ENCODE results near the gene TCF7L2. TPM values are rescaled to one million over a fixed set of nuclear protein-coding genes. Genes with fewer than 3 reads are reported as not detected.

The TCF7L2 gene
- total and polyA plus RNA-seq, 9 of the 15 experiments (the other 6 are each of a cell fraction or from before 2014, with no cell fraction given): 0.32 to 2.8 (median 0.92) TPM

DNA sequence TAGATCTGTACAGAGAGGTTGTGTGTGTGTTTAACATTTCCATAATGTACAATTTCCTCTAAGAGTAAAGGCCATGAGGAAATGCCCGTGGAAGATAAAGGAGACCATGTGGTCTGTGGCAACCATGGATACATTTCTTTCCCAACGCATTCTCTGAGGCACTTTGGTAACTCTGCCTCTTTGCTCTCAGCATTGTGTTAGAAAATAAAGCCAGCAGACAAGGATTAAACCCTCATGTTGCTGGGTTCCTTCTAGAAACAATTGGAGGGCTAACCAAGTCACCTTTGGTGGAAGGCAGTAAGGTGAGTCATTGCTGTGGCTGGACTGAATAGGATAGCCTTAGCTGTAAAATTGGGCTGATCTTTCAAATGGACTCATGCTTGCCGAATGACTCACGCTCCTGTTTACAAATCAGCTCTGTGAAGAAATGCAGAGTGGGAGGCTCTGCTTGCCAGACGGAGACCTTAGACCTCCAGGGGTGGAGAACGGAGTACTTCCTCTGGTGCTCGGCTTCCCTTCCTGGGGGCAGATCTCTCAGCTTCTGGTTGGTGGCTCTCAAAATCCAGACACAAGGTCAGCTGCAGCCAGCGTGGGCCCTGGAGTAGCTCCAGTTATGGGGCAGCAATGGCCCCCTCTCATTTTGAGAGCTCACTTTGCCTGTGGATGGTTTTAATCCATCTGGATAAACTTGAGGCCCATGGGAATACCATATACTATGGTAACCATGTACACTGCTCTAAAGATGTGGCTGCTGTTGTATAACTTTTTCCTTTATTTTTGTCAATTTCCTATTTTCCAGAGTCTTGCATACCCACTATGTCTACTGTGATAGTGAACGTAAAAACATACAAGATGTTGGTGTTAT lies 137.3 kb downstream of the TCF7L2 start (continued):
- TF ChIP-seq BMI1 (IDR thresholded peaks at IDR 0.05; ENCODE audit: low read length) (no peak), ZFP36 (IDR thresholded peaks at IDR 0.05; ENCODE audit: low read depth, low read length, partially characterized antibody) (peak; percentile 13), RCOR1 (IDR thresholded peaks at IDR 0.05; ENCODE audit: borderline replicate concordance in 1 of 2, low read depth in 2 of 2, low read length in 2 of 2) (peak; percentile 66 to 97; a peak in 3 of 4 replicates), ARNT (IDR thresholded peaks at IDR 0.05) (peak in 1 of 2 experiments; percentile 33; a peak in 1 of 4 replicates), ARID1B (IDR thresholded peaks at IDR 0.05) (peak; percentile 81), NFYB (IDR thresholded peaks at IDR 0.05; ENCODE audit: extremely low read depth, insufficient read length) (no peak), GABPA (tag; conservative IDR thresholded peaks at IDR 0.05; ENCODE audit: low read depth) (peak; percentile 51), HDAC1 (IDR thresholded peaks at IDR 0.05) (peak in 1 of 2 experiments; percentile 87; a peak in 2 of 4 replicates), ZNF586 (CRISPR knock-in tag; conservative IDR thresholded peaks at IDR 0.05) (no peak), BCOR (IDR thresholded peaks at IDR 0.05) (peak; percentile 37; the same call in 1 of the 2 replicates), JUN (IDR thresholded peaks at IDR 0.05; ENCODE audit: borderline replicate concordance, low read depth, low read length) (peak; percentile 95), JUN (CRISPR knock-in tag; IDR thresholded peaks at IDR 0.05; ENCODE audit: borderline replicate concordance) (no peak), DPF2 (IDR thresholded peaks at IDR 0.05) (peak; percentile 89), ZNF24 (IDR thresholded peaks at IDR 0.05) (peak; percentile 92), HDAC2 (IDR thresholded peaks at IDR 0.05) (peak; percentile 87), MCM5 (IDR thresholded peaks at IDR 0.05; ENCODE audit: low read depth) (no peak), ZNF3 (CRISPR knock-in tag; IDR thresholded peaks at IDR 0.05) (peak; percentile 87), NFE2 (IDR thresholded peaks at IDR 0.05; ENCODE audit: low read depth) (no peak), CBFA2T3 (IDR thresholded peaks at IDR 0.05) (peak; percentile 67), JUNB (CRISPR knock-in tag; conservative IDR thresholded peaks at IDR 0.05) (peak; percentile 55; the same call in 1 of the 2 replicates), MXI1 (IDR thresholded peaks at IDR 0.05; ENCODE audit: low read depth, low read length) (no peak), TEAD4 (IDR thresholded peaks at IDR 0.05; ENCODE audit: low read length) (peak; percentile 67), TEAD4 (CRISPR knock-in tag; IDR thresholded peaks at IDR 0.05; ENCODE audit: borderline replicate concordance) (no peak), CREM (IDR thresholded peaks at IDR 0.05; ENCODE audit: low read depth) (peak; percentile 30; the same call in 1 of the 2 replicates), WHSC1 (IDR thresholded peaks at IDR 0.05; ENCODE audit: low read length) (no peak), SMARCE1 (IDR thresholded peaks at IDR 0.05) (peak; percentile 85)
- TF ChIP-seq, protein P1, sequence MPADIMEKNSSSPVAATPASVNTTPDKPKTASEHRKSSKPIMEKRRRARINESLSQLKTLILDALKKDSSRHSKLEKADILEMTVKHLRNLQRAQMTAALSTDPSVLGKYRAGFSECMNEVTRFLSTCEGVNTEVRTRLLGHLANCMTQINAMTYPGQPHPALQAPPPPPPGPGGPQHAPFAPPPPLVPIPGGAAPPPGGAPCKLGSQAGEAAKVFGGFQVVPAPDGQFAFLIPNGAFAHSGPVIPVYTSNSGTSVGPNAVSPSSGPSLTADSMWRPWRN (IDR thresholded peaks at IDR 0.05; ENCODE audit: low read depth): no peak
- TF ChIP-seq, protein P2, sequence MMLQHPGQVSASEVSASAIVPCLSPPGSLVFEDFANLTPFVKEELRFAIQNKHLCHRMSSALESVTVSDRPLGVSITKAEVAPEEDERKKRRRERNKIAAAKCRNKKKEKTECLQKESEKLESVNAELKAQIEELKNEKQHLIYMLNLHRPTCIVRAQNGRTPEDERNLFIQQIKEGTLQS (IDR thresholded peaks at IDR 0.05): peak; percentile 95
- TF ChIP-seq, protein P2 (CRISPR knock-in tag; conservative IDR thresholded peaks at IDR 0.05): no peak
- TF ChIP-seq, protein P3, sequence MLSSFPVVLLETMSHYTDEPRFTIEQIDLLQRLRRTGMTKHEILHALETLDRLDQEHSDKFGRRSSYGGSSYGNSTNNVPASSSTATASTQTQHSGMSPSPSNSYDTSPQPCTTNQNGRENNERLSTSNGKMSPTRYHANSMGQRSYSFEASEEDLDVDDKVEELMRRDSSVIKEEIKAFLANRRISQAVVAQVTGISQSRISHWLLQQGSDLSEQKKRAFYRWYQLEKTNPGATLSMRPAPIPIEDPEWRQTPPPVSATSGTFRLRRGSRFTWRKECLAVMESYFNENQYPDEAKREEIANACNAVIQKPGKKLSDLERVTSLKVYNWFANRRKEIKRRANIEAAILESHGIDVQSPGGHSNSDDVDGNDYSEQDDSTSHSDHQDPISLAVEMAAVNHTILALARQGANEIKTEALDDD (IDR thresholded peaks at IDR 0.05): peak; percentile 77
